SU-DHL-6 (cell line): Measurements from ENCODE around the gene TAOK1.

Experiments
- H2AFZ ChIP-seq: fragments of 200-600 bp; sonication (generic); 2 replicates; pipeline ENCODE4 v1.6.1; 2014; ENCODE audit warnings: low read depth, mild to moderate bottlenecking, moderate library complexity, mixed read lengths, antibody characterized with exemption, low read length; ENCODE audit not compliant: severe bottlenecking
- H3F3A ChIP-seq: fragments of 200-600 bp; shearing (Covaris generic); 2 replicates; pipeline ENCODE4 v1.6.0; 2016; ENCODE audit warnings: antibody characterized with exemption, mild to moderate bottlenecking; ENCODE audit not compliant: insufficient read depth
- H3K27ac ChIP-seq: fragments of 200-600 bp; sonication (generic); 2 replicates; pipeline ENCODE4 v1.5.1; 2016; ENCODE audit warnings: low read depth, mild to moderate bottlenecking, low read length, moderate library complexity, mixed read lengths
- H3K27me3 ChIP-seq: fragments of 200-600 bp; sonication (generic), shearing (Covaris generic); 2 replicates; pipeline ENCODE4 v1.6.0; 2014; ENCODE audit warnings: mild to moderate bottlenecking, low read length
- H3K36me3 ChIP-seq: fragments of 200-600 bp; sonication (generic); 2 replicates; pipeline ENCODE4 v1.6.1; 2014; ENCODE audit warnings: mild to moderate bottlenecking, low read length, mixed read lengths
- H3K4me2 ChIP-seq: fragments of 300-600, 200-600 bp; shearing (Covaris generic), sonication (generic); 2 replicates; pipeline ENCODE4 v1.6.0; 2014; ENCODE audit warnings: low read length, low read depth, mild to moderate bottlenecking; ENCODE audit not compliant: poor library complexity, severe bottlenecking
- H3K4me3 ChIP-seq: fragments of 200-600 bp; sonication (generic); 2 replicates; pipeline ENCODE4 v1.5.1; 2014; ENCODE audit warnings: antibody characterized with exemption, low read length, mild to moderate bottlenecking, mixed read lengths; ENCODE audit not compliant: insufficient read depth, poor library complexity, severe bottlenecking
- H3K79me2 ChIP-seq: fragments of 200-600 bp; sonication (generic); 2 replicates; pipeline ENCODE4 v1.6.1; 2014; ENCODE audit warnings: mild to moderate bottlenecking, low read length, moderate library complexity; ENCODE audit not compliant: insufficient read depth
- H3K9ac ChIP-seq: fragments of 200-600 bp; sonication (generic); 2 replicates; pipeline ENCODE4 v1.7.0; 2014; ENCODE audit warnings: mild to moderate bottlenecking, low read length
- H3K9me2 ChIP-seq: fragments of 200-600 bp; sonication (generic); replicated peaks from 2 replicates; pipeline ENCODE4 v1.6.1; 2014; ENCODE audit warnings: low read length; ENCODE audit not compliant: insufficient read depth
- H3K9me3 ChIP-seq: fragments of 200-600 bp; sonication (generic); 2 replicates; pipeline ENCODE4 v1.6.1; 2014; ENCODE audit warnings: low read length, mixed read lengths; ENCODE audit not compliant: insufficient read depth
- H4K20me1 ChIP-seq: fragments of 200-600 bp; sonication (generic); 2 replicates; pipeline ENCODE4 v1.6.1; 2014; ENCODE audit warnings: low read depth, mild to moderate bottlenecking, antibody characterized with exemption, low read length, moderate library complexity, mixed read lengths
- EZH2phosphoT487 ChIP-seq: fragments of 200-600 bp; sonication (generic), shearing (Covaris generic); conservative IDR thresholded peaks from 2 replicates; pipeline ENCODE4 v1.6.1; 2018; ENCODE audit warnings: mild to moderate bottlenecking, antibody characterized with exemption, low read length, moderate library complexity, mixed read lengths
- TF ChIP-seq, protein P1 (sequence below): fragments of 200-600 bp; sonication (generic); IDR thresholded peaks from one replicate; pipeline ENCODE4 v1.5.1; 2017; ENCODE audit warnings: antibody characterized with exemption, mild to moderate bottlenecking, low read length, moderate library complexity; ENCODE audit not compliant: insufficient read depth, poor library complexity, severe bottlenecking

TAOK1 gene

DNA sequence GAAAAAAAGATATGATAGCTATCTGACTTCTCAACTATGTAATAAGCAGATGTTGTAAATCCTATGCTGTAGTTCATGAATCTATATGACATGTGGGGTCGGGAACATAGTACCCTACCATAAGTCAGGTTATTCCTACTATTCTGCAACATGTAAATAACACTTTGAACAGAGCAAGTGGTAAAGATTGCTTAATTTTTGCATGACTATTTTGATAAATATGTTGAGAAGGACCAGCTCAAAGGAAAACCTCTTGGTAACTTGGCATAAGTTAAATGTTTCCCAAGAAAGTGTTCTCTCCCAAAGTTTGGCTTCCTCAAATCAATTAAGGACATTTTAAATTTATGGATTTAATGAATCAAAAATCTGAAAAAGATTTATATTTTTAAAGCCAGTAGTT is 114.5 kb downstream of the TAOK1 start:
- Histone ChIP-seq H2AFZ (no peak overlapping the region), H3K9me3 (no peaks in the 10 kb centered on the region), H3K9ac (no peak overlapping the region), H3K36me3 (peaks cover 34% of the 10 kb centered on the region), H3K4me3 (no peak overlapping the region), H3K27me3 (no peaks in the 10 kb centered on the region), H3F3A (peaks cover 5% of the 10 kb centered on the region; the same call in 1 of the 2 replicates), H3K4me2 (no peak overlapping the region), H3K9me2 (no peaks in the 10 kb centered on the region), H4K20me1 (no peaks in the 10 kb centered on the region), H3K79me2 (no peaks in the 10 kb centered on the region), H3K27ac (no peak overlapping the region)
- TF ChIP-seq, protein P1, sequence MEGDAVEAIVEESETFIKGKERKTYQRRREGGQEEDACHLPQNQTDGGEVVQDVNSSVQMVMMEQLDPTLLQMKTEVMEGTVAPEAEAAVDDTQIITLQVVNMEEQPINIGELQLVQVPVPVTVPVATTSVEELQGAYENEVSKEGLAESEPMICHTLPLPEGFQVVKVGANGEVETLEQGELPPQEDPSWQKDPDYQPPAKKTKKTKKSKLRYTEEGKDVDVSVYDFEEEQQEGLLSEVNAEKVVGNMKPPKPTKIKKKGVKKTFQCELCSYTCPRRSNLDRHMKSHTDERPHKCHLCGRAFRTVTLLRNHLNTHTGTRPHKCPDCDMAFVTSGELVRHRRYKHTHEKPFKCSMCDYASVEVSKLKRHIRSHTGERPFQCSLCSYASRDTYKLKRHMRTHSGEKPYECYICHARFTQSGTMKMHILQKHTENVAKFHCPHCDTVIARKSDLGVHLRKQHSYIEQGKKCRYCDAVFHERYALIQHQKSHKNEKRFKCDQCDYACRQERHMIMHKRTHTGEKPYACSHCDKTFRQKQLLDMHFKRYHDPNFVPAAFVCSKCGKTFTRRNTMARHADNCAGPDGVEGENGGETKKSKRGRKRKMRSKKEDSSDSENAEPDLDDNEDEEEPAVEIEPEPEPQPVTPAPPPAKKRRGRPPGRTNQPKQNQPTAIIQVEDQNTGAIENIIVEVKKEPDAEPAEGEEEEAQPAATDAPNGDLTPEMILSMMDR: no peak
- TF ChIP-seq EZH2phosphoT487: no peak

- H3K27ac ChIP-seq: no peak overlapping the region
- H3K9me2 ChIP-seq: no peaks in the 10 kb centered on the region
- TF ChIP-seq, protein P1: no peak
- peaks cover 5% of the 10 kb centered on the region; the same call in 1 of the 2 replicates for H3F3A ChIP-seq
- peaks cover 28% of the 10 kb centered on the region for H3K36me3 ChIP-seq
- no peak overlapping the region for H3K9ac ChIP-seq
- no peak overlapping the region for H3K4me2 ChIP-seq
- H3K79me2 ChIP-seq: no peaks in the 10 kb centered on the region
- no peak overlapping the region for H2AFZ ChIP-seq
- no peaks in the 10 kb centered on the region for H3K27me3 ChIP-seq
- no peaks in the 10 kb centered on the region for H3K9me3 ChIP-seq
- H3K4me3 ChIP-seq: no peak overlapping the region
- no peaks in the 10 kb centered on the region for H4K20me1 ChIP-seq
Observed at GRCh38 chr17:29505836-29506235, 115.7 kb downstream of the TAOK1 start.

DNA sequence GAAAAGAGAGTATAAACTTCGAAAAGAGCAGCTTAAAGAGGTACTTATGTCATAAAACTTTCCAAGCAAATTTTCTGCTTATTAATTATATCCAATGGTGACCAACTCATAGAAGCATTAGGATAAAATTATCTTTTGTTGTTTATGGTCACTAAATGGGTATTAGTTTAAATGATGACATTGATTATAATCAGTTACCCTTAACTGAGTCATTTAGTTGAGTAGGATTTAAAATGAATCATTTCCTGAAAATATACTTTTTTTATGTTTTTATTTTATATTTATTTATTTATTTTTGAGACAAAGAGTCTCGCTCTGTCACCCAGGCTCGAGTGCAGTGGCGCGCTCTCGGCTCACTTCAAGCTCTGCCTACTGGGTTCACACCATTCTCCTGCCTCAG is 120.8 kb downstream of the TAOK1 start:
- no peak overlapping the region for H3K4me2 ChIP-seq
- no peak overlapping the region for H3K27ac ChIP-seq
- no peak overlapping the region for H3K9ac ChIP-seq
- no peaks in the 10 kb centered on the region for H3K79me2 ChIP-seq
- no peaks in the 10 kb centered on the region for H3K9me2 ChIP-seq
- peaks cover 18% of the 10 kb centered on the region; the same call in 1 of the 2 replicates for H3K36me3 ChIP-seq
- H4K20me1 ChIP-seq: no peaks in the 10 kb centered on the region
- peaks cover 5% of the 10 kb centered on the region; the same call in 1 of the 2 replicates for H3F3A ChIP-seq
- no peaks in the 10 kb centered on the region for H3K27me3 ChIP-seq
- no peak overlapping the region for H2AFZ ChIP-seq
- H3K4me3 ChIP-seq: no peak overlapping the region
- no peak for TF ChIP-seq EZH2phosphoT487
- TF ChIP-seq, protein P1: no peak
- H3K9me3 ChIP-seq: no peaks in the 10 kb centered on the region

DNA sequence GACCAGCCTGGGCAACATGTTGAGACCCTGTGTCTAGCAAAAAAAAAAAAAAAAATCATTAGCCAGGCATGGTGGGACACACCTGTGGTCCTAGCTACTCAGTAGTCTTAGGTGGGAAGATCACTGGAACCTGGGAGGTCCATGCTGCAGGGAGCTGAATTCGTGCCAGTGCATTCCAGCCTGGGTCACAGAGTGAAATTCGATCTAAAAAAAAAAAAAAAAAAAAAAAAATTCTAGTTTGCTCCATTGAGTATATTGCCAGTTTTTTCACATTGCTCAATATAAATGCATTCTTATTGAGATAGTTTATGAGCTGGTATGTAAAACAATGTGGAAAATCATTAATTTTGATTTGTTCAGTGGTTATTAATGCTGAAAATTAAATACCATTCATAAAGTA is 124.6 kb downstream of the TAOK1 start:
- Histone ChIP-seq H3K9me2 (no peaks in the 10 kb centered on the region), H3F3A (no peaks in the 10 kb centered on the region), H3K9me3 (no peaks in the 10 kb centered on the region), H2AFZ (no peak overlapping the region), H3K79me2 (no peaks in the 10 kb centered on the region), H3K9ac (no peak overlapping the region), H3K27me3 (no peaks in the 10 kb centered on the region), H3K4me3 (no peak overlapping the region), H3K27ac (no peak overlapping the region), H4K20me1 (no peaks in the 10 kb centered on the region), H3K36me3 (peaks cover 8% of the 10 kb centered on the region; the same call in 1 of the 2 replicates), H3K4me2 (no peak overlapping the region)
- no peak for TF ChIP-seq EZH2phosphoT487
